Vagina (tissue), 2 donors: ENCODE measurements around the gene EPS8L2.

ENCODE experiments used
- POLR2A ChIP-seq, 2 donors: fragments of 450-650 bp; IDR thresholded peaks; one replicate each; pipeline ENCODE4 v1.6.1; 2017; ENCODE audit warnings: antibody characterized with exemption in 2 of 2, mild to moderate bottlenecking in 2 of 2, moderate library complexity in 2 of 2
- POLR2AphosphoS5 ChIP-seq, 2 donors: sonication (generic); formaldehyde crosslinking; IDR thresholded peaks; one replicate each; pipeline ENCODE4 v1.9.0; 2017; ENCODE audit warnings: antibody characterized with exemption in 2 of 2, mild to moderate bottlenecking in 2 of 2, low read depth in 1 of 2; ENCODE audit not compliant: insufficient read depth in 1 of 2
- TF ChIP-seq, protein P1 (sequence below), 3 experiments: fragments of 450-650 bp in 2 of 3; fragments of 200-600 bp in 1 of 3; sonication (generic) in 1 of 3; IDR thresholded peaks; one replicate each; pipeline ENCODE4 v1.5.1; 2017 to 2019; ENCODE audit warnings: antibody characterized with exemption in 3 of 3, mild to moderate bottlenecking in 2 of 3, moderate library complexity in 2 of 3

DNA sequence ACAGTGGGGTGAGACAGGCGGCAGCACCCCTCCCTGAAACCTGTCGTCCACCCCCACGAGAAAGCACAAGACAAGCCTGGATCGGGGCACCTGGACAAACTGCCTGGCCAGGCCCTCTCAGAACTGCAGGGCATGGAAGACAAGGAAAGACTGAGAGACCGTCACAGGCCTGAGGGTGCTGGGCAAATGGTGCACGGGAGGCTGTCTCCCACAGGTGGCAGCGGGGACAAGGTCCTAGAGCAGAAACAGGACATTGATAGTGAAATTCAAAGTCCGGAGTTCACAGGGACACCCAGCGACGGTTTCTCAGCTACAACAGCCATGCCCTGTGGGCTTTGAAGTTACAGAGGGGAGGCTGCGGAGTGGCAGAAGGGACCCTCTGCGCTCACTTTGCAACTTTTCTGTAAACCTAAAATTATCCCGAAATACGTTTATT is 48.3 kb upstream of the EPS8L2 start:
- TF ChIP-seq POLR2AphosphoS5 (IDR thresholded peaks at IDR 0.05; ENCODE audit: insufficient read depth in 1 of 2, low read depth in 1 of 2), result no peak
- no peak for TF ChIP-seq POLR2A (IDR thresholded peaks at IDR 0.05)
- TF ChIP-seq, protein P1, sequence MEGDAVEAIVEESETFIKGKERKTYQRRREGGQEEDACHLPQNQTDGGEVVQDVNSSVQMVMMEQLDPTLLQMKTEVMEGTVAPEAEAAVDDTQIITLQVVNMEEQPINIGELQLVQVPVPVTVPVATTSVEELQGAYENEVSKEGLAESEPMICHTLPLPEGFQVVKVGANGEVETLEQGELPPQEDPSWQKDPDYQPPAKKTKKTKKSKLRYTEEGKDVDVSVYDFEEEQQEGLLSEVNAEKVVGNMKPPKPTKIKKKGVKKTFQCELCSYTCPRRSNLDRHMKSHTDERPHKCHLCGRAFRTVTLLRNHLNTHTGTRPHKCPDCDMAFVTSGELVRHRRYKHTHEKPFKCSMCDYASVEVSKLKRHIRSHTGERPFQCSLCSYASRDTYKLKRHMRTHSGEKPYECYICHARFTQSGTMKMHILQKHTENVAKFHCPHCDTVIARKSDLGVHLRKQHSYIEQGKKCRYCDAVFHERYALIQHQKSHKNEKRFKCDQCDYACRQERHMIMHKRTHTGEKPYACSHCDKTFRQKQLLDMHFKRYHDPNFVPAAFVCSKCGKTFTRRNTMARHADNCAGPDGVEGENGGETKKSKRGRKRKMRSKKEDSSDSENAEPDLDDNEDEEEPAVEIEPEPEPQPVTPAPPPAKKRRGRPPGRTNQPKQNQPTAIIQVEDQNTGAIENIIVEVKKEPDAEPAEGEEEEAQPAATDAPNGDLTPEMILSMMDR (IDR thresholded peaks at IDR 0.05), result no peak
